Measurements from ENCODE around the gene SUGCT. TPM values are rescaled to one million over a fixed set of nuclear protein-coding genes. Genes with fewer than 3 reads are reported as not detected.
"Not testable (repeated sequence)": the region's sequence is repeated elsewhere in the genome, so short reads cannot be mapped to it uniquely, and the experiment has no call there.

Gene SUGCT
- total RNA-seq, 1 experiment from 2014 or later: 29.0 TPM

- no peak for DNase-seq (ENCODE audit: low read depth)
Measured at GRCh38 chr7:40401406-40401805, 266.6 kb downstream of the SUGCT start.

- no peak for DNase-seq (ENCODE audit: low read depth)
Measured at GRCh38 chr7:40402661-40403060, 267.9 kb downstream of the SUGCT start.

- no peak for DNase-seq (ENCODE audit: low read depth)
Measured at GRCh38 chr7:40403703-40404476, 269.1 kb downstream of the SUGCT start.

- no peak for DNase-seq (ENCODE audit: low read depth)
Measured at GRCh38 chr7:40405991-40406390, 271.2 kb downstream of the SUGCT start.

GRCh38 chr7:40412323-40412722 lies 277.5 kb downstream of the SUGCT start:
- DNase-seq (ENCODE audit: low read depth): no peak

GRCh38 chr7:40414704-40415103 lies 279.9 kb downstream of the SUGCT start:
- DNase-seq (ENCODE audit: low read depth): not testable (repeated sequence)

GRCh38 chr7:40418448-40418847 lies 283.6 kb downstream of the SUGCT start:
- no peak for DNase-seq (ENCODE audit: low read depth)

- DNase-seq (ENCODE audit: low read depth): no peak
Measured at GRCh38 chr7:40418983-40419382, 284.2 kb downstream of the SUGCT start.

- no peak for DNase-seq (ENCODE audit: low read depth)
Measured at GRCh38 chr7:40419806-40420205, 285.0 kb downstream of the SUGCT start.

GRCh38 chr7:40421433-40421832 lies 286.6 kb downstream of the SUGCT start:
- DNase-seq (ENCODE audit: low read depth): no peak

GRCh38 chr7:40425696-40426095 lies 290.9 kb downstream of the SUGCT start:
- DNase-seq (ENCODE audit: low read depth): no peak

GRCh38 chr7:40428421-40428820 lies 293.6 kb downstream of the SUGCT start:
- DNase-seq (ENCODE audit: low read depth): no peak

GRCh38 chr7:40429826-40430225 lies 295.0 kb downstream of the SUGCT start:
- DNase-seq (ENCODE audit: low read depth): peak; percentile 22

- DNase-seq (ENCODE audit: low read depth): no peak
Measured at GRCh38 chr7:40432046-40432445, 297.2 kb downstream of the SUGCT start.

- no peak for DNase-seq (ENCODE audit: low read depth)
Measured at GRCh38 chr7:40436710-40437109, 301.9 kb downstream of the SUGCT start.

GRCh38 chr7:40437498-40437897 lies 302.7 kb downstream of the SUGCT start:
- peak; percentile 99 for DNase-seq (ENCODE audit: low read depth)

GRCh38 chr7:40437936-40438634 lies 303.3 kb downstream of the SUGCT start:
- DNase-seq (ENCODE audit: low read depth): peak; percentile 52

GRCh38 chr7:40439686-40440085 lies 304.9 kb downstream of the SUGCT start:
- no peak for DNase-seq (ENCODE audit: low read depth)

GRCh38 chr7:40447345-40447744 lies 312.5 kb downstream of the SUGCT start:
- DNase-seq (ENCODE audit: low read depth): no peak

- DNase-seq (ENCODE audit: low read depth): no peak
Measured at GRCh38 chr7:40455485-40455884, 320.7 kb downstream of the SUGCT start.

- DNase-seq (ENCODE audit: low read depth): no peak
Measured at GRCh38 chr7:40457776-40458480, 323.1 kb downstream of the SUGCT start.

GRCh38 chr7:40463446-40463845 lies 328.6 kb downstream of the SUGCT start:
- DNase-seq (ENCODE audit: low read depth): peak; percentile 54
